GM18498 (cell line): Measurements from ENCODE around the gene PAK4.
"Not testable (repeated sequence)": the region's sequence is repeated elsewhere in the genome, so short reads cannot be mapped to it uniquely, and the experiment has no call there.

Experiments
- ATAC-seq: cut with Tn5 transposase; IDR thresholded peaks from one replicate; pipeline ENCODE4 v1.9.1; 2021; ENCODE audit warnings: mild to moderate bottlenecking, moderate library complexity; ENCODE audit not compliant: unreplicated experiment

The PAK4 gene

DNA sequence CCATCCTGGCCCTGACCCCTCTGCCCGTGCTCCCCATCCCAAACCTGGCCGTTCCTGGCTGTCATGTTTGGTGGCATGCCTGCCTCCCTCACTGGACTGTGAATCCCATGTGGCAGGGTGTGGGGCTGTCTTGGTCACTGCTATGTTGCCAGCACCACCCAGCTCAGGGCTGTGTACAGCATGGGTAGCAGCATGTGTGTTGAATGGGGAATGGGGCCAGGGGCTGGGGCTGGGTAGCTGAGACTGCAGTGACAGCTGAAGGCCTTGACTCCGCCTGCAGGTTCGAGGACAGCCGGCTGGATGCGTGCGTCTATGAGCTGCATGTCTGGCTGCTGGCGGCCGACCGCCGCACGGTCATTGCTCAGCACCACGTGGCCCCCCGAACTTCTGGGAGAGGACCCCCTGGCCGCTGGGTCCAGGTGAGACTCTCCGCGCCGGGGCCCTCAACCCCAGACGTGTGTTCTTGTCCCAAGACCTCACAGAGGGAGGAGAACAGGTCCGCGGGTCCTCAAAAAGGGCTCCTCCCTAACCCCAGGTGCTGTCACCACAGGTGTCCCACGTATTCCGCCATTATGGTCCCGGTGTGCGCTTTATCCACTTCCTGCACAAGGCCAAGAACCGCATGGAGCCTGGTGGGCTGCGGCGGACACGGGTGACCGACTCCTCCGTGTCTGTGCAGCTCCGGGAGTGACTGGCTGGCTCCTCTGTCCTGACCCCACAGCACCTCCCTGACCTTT is 74.6 kb downstream of the PAK4 start:
- no peak for ATAC-seq

DNA sequence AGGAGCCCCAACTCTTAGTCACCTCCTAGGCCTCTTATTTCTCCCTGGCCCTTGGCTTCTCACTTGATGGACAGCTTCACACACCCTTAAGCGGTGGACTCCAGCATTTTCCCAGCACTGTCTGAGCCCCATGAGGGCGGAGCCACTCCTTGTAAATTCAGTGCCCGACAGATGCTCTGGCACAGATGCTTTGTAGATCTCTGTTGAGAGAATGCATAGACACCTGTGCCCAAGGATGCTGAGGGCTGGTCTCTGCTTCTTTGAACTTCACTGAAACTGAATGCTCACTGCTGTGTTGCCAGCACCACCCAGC is 75.2 kb downstream of the PAK4 start:
- no peak for ATAC-seq

DNA sequence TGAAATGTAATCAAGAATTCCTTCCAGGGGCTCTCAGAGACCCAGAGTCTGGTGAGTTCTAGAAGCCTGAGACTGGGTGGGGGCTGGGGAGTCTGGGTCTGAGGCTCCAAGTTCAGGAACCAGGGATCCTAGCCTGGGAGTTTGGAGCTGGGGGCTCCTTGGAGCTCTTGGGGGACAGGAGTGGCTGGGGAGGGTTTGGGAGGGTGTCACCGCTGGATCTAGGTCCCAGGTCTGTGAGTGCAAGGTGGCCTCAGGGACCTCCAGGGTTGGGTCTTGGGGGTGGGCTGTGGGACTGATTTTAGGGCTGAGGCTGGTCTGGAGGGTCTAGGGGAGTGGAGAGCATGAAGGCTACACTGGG is 77.4 kb downstream of the PAK4 start:
- ATAC-seq = no peak

DNA sequence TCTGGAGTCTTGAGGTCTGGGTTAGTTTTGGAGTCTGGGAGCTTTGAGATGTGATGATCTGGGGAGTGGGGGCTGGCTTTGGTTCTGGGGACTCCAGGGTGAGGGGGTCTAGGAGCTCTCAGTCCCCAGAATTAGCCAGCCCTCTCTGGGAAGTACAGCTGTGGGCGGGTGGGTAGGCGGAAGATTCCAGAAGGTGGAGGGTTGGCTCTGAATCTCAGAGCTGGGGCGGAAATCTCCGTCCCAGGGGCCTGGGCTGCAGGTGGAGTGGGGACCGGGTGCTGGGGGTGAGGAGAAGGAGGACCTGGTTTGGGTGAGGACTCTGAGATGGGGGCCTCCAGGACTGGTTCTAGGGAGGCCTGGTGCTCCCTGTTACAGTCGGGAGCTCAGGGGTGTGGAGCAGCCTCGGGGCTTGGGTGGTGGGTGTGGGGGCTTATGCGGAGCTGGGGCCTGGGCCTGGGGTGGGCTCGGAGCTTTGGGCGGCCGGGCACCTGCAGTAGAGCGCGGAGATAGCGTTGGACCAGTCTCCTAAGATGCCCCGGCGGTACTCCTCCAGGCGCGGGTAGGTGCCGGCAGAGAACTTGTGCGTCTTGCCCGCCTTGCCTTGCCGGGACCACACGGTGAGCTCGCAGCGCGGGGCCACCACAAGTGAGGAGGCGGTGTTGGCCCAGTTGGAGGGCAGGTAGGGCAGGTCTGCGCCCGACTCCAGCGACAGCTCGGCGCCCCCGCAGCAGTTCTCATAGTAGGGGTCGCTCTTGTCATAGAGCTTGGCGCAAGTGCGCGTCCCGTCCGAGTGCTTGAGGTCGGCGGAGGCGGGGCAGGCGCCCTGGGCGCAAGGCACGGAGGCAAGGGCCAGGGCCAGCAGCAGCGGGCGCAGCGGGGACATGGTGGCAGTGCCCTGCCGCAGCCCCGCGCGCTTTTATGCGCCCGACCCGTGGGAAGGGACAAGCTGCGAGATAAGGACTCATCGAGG is 78.1 kb downstream of the PAK4 start, which contains the start of gene SYCN:
Gene SYCN, minus strand, starts transcription at position 892 of the 970 bp plus-strand sequence. Its CDS starts 9 bp downstream, at position 883.
- no peak for ATAC-seq

DNA sequence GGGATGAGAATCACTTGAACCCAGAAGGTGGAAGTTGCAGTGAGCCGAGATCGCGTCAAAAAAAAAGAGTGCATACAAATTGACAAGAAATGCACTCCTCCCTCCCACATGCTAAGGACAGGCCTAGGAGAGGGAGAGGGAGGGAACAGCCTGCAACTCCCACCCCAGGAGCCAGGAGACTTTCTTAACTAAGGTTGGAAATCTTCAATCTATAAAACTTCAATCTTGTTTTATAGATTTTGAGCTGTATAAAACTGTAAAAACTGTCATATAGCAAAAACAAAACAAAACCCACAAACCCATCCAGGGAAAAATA is 79.8 kb downstream of the PAK4 start:
- ATAC-seq = no peak

DNA sequence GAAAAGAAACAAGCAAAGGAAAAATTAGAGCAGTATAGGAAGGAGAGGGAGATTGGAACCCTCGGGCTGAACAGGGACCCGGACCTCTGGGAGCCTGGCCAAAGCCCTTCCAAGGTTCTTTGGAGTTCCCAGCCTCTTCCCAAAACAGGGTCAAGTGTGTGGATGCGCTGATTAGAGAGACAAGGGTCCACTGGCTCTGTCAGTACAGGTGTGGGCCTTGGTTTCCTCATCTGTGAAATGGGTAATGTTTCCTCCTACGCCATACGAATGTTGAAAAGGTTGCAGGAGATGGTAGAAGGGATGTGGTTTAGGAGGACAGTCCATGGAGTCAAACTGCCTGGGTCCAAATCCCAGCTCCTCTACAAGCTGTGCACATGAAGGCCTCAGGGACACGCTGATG is 80.5 kb downstream of the PAK4 start:
- no peak for ATAC-seq

DNA sequence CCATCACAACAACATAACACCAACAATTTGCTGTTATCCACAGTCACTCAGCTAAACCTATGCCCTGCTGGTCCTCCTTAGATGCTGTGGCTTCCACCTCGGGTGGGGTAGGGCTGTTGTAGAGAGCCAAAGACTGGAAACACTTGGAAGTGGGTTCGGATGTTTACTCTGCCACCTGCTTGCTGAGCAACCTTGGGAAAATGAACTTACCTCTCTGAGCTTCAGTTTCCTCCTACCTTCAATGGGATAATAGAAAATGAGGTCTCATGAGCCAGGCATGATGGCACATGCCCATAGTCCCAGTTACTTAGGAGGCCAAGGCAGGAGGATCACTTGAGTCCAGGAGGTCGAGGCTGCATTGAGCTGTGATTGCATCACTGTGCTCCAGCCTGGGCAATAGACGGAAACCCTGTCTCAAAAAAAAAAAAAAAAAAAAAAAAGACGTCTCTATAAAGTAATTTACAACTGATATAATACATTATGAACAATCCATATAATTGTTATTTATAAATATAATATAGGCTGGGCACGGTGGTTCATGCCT is 81.8 kb downstream of the PAK4 start:
- ATAC-seq = no peak

DNA sequence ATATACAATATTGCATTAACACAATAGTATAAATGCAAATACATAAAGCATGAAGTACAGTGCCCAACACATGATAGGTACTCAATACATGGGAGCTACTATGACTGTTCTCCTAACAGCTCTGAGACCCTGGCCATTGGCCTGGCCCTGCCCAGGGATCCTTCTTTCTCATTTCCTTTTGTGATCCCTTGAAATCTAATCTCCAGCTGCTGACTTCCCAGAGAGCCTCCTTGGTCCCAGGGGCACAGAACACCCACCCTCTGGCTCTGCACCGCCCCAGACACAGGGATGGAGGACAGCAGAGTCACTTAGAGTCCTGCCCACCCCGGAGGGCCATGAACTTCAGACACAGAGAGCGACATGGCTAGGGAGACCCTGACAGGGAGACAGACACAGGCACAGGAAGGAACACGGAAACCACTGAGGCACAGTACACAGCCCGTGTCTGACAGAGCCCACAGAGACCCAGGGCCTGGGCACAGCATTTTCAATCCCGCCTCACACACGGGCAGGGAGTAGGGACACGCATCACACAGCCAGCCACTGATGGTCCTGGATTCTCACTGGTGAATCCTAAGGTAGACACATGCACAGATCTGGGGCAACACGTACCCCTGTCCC is 82.7 kb downstream of the PAK4 start:
- ATAC-seq = no peak

DNA sequence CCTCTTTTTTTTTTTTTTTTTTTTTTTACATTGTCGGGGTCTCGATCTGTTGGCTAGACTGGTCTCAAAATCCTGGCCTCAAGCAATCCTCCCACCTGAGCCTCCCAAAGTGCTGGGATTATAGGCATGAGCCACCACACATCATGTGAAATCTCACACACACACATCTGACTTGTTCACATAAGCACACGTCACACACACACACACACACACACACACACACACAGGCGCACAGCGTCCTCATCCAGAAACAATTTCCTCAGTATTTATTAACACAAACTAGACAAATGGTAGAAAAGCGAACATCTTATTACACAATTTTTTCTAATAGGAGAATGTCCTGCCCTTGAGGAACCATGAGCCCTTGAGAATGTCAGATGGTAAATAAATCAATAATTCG is 83.6 kb downstream of the PAK4 start:
- no peak for ATAC-seq

DNA sequence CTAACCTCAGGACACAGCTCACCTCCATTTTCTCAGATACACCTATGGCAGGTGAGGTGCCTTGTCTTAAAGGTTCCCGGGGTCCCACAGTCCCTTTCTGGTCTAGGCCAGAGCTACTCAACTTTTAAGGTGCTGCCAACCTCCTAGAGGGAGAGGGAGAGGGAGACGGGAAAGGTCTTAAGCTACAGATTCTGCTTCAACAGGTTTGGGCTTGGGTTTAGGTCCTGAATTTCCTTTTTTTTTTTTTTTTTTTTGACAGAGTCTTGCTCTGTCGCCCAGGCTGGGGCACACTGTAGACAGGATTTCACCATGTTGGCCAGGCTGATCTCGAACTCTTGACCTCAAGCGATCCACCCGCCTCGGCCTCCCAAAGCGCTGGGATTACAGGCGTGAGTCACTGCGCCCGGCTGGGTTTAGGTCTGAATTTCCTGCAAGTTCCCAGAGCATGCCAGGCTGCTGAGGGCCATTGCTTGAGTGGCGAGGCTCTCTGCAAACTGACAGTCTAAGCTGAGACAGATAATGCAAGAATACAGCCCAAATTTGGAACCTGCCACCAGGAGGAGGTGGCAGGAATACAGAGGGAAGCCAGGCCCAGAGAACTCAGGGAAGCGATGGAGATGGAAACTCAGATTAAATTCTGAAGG is 86.3 kb downstream of the PAK4 start:
- ATAC-seq = no peak

DNA sequence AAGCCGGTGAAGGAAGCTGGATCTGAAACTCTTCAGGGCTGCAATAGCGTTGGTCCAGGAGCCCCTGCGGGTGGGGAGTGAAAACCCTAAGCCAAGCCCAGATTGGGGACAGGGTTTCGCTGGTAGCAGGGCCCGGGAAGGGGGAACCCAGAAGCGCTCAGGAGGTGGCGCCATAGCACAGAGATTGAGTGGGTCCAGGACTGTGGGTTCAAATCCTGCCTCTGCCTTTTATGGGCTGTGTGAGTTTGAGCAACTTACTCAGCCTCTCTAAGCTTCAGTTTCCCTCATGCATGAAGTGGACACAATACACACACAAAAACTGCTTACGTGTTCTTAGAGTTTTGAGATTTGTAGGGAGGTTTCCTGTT is 86.8 kb downstream of the PAK4 start:
- ATAC-seq = no peak

DNA sequence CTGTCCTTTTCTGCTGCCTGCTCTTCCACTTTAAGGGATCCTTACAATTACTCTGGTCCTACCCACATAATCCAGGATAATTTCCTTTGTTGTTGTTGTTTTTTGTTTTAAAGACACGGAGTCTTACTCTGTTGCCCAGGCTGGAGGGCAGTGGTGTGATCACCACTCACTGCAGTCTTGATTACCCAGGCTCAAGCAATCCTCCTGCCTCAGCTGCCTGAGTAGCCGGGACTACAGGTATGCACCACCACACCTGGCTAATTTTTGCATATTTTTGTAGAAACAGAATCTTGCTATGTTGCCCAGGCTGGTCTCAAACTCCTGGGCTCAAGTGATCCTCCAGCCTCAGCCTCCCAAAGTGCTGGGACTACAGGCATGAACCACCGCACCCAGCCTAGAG is 89.7 kb downstream of the PAK4 start:
- not testable (repeated sequence) for ATAC-seq

DNA sequence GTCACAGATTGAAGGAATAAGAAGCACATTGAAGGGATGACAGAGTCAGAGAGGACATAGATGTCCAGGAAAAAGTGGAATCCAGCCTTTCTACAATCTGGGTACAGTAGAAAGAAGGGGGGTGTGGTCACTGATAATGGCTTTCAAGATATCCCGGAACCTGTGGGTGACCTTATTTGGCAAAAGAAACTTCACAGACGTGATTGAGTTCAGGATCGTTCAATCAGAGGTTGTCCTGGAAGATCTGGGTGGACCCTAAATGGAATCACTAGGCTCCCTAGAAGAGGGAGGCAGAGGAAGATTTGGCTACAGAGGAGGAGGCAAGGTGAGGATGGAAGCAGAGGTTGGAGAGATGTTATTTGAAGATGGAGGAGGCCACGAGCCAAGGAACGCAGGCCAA is 91.5 kb downstream of the PAK4 start:
- ATAC-seq = no peak

DNA sequence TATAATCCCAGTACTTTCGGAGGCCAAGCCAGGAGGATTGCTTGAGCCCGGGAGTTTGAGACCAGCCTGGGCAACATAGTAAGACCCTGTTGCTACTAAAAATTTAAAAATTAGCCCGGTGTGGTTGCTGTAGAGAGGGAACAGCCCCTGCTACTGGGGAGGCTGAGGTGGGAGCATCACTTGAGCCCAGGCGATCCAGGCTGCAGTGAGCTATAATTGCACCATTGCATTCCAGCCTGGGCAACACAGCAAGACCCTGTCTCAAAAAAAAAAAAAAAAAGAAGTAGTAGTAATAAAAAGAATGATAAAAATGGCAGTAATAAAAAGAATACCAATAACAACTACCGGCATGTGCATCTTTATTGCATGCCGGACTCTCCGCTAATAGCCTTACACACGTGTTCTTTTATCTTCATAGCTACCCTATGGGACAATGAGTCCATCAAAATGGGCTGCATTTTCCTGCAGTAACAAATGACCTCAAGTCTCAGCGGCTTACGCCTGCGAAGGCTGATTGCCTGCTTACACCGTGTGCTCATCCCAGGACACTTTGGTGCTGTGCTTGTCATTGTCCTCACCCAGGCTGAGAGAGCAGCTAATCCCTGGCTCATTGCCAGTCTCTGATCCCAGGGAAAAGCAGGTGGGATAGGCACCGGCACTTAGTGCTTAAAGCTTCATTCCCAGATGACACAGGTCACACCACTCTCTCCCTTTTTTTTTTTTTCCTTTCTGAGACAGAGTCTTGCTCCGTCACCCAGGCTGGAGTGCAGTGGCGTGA is 92.8 kb downstream of the PAK4 start:
- ATAC-seq = no peak

DNA sequence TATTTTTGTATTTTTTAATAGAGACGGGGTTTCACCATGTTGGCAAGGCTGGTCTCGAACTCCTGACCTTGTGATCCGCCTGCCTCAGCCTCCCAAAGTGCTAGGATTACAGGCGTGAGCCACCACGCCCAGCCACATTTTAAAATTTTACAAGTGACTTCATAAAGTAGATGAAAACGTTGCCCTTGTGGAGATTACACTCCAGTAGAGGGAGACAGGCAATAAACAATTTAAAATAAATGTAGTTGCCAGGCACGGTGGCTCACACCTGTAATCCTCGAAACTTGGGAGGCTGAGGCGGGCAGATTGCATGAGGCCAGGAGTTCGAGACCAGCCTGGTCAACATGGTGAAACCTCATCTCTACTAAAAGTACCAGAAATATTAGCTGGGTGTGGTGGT is 93.5 kb downstream of the PAK4 start:
- ATAC-seq = not testable (repeated sequence)

DNA sequence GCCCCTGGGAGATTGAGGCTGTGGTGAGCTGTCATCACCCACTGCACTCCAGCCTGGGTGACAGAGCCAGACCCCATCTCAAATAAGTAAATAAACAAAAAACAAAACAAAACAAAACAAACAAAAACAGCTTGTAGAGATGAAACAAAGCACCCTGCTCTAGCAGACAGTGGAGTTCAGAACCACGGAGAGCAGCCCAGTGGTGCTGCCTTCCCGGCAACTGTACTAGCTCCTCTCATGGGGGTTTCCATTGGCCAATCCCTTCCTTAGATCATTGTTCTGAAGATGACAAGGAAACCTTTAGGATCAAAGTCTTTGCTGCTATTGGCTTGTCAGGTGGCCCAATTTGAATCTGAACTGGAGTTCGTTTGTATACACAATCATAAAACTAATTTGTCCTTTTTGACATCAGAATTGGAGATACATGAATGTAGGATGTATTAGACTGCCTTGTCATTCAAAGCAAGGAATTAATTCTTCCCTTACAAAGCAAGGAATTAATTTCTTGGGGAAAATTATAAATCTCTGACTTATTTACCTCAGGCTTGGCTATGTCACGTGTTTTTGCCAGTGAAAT is 98.2 kb downstream of the PAK4 start:
- no peak for ATAC-seq

DNA sequence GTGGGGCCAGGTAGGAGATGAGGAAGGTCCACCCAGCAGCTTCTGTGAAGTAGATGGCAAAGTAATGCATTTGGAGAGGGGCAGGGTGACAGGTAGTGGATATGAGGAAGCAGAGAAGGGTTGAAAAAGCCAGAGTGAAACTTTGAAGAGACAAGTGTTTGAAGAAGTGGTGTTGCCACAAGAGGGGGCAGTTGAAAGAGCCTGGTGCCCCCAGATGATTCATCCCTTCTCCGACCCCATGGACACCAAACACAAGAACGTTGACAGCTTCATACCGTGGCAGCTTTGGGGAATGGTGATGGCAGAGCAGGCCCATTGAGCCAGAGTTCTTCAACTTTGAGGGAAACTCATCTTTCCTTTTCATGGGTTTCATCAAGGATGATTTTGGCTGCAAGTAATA is 99.3 kb downstream of the PAK4 start:
- no peak for ATAC-seq
